Fibroblast of the aortic adventitia (primary cell): ENCODE measurements around the gene MYO1B. TPM values are rescaled to one million over a fixed set of nuclear protein-coding genes. Genes with fewer than 3 reads are reported as not detected.

ENCODE experiments used
- DNase-seq: peaks from one replicate; pipeline ENCODE4 v3.0.0-alpha.2; 2010; ENCODE audit warnings: low read depth
- H3K4me3 ChIP-seq: 2 replicates; pipeline ENCODE4 v1.5.1; 2011; ENCODE audit warnings: low read depth, mild to moderate bottlenecking, control low read depth, low read length, moderate library complexity
- total RNA-seq: library from RNA; depleted of rRNA; stranded (reverse); fragments of >200 nt; gene quantifications from 2 replicates; pipeline ENCODE4 v1.2.3, GENCODE V29; 2012; ENCODE audit warnings: low replicate concordance
- TF ChIP-seq, protein P1 (sequence below): IDR thresholded peaks from 2 replicates; pipeline ENCODE4 v1.5.1; 2011; ENCODE audit warnings: mild to moderate bottlenecking, low read length, control low read depth, inconsistent platforms; ENCODE audit not compliant: insufficient read depth

Gene MYO1B
- total RNA-seq, 1 donor, result 103 TPM

DNA sequence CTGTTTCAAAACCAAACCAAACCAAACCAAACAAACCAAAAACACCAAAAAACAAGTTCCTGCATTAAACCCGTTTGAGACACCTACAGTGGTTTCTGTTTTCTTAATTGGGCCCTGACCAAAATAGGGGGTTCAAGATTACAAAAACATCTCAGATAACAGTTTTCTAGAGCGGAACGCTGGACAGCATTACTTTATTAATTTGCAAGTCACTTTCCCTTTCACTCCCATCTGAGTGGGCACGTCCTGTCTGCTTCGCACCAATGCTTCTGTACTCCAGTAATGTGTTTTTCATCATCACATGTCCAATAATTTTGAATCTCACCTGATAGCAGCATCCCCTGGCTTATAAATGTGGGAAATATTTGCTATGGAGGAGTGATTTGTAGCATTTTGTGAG is 11.7 kb upstream of the MYO1B start:
- no peak overlapping the region for H3K4me3 ChIP-seq
- TF ChIP-seq, protein P1, sequence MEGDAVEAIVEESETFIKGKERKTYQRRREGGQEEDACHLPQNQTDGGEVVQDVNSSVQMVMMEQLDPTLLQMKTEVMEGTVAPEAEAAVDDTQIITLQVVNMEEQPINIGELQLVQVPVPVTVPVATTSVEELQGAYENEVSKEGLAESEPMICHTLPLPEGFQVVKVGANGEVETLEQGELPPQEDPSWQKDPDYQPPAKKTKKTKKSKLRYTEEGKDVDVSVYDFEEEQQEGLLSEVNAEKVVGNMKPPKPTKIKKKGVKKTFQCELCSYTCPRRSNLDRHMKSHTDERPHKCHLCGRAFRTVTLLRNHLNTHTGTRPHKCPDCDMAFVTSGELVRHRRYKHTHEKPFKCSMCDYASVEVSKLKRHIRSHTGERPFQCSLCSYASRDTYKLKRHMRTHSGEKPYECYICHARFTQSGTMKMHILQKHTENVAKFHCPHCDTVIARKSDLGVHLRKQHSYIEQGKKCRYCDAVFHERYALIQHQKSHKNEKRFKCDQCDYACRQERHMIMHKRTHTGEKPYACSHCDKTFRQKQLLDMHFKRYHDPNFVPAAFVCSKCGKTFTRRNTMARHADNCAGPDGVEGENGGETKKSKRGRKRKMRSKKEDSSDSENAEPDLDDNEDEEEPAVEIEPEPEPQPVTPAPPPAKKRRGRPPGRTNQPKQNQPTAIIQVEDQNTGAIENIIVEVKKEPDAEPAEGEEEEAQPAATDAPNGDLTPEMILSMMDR, result no peak
- DNase-seq, result no peak

DNA sequence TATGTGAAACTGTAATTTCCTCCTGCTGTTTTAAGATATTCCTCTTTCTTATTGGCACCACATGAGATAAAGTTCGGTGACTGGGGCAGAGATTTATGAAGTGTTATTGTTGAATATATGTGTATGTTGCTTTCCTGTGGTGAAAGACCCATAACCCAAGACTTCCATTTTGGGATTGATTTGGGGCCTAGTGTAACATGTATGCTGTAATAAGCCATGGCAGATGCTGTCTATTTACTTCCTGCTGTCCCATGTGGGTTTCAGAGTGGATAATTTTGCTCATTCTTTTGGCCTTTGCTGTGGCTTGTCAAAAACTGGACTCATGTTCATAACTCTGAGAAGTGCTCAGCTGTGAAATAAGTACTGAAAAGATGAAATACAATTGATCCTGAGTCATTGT is 10.8 kb upstream of the MYO1B start:
- TF ChIP-seq, protein P1, result no peak
- no peak overlapping the region for H3K4me3 ChIP-seq
- no peak for DNase-seq

DNA sequence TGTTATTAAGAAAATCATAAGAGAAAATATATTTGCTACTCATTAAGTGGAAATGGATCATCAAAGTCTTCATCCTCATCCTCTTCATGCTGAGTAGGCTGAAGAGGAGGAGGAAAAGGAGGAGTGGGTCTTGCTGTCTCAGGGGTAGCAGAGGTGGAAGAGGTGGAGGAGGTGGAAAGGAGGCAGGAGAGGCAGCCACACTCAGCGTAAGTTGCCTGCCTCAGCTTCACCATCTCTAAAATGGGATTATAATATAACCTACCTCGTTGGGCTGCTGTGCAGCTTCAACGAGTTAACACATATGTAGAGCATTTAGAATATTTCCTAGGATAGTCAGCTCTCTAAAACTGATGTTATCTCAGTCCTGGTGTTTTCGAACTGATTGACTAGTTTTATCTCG is 4.3 kb upstream of the MYO1B start:
- TF ChIP-seq, protein P1, result no peak
- DNase-seq, result no peak
- no peak overlapping the region for H3K4me3 ChIP-seq

DNA sequence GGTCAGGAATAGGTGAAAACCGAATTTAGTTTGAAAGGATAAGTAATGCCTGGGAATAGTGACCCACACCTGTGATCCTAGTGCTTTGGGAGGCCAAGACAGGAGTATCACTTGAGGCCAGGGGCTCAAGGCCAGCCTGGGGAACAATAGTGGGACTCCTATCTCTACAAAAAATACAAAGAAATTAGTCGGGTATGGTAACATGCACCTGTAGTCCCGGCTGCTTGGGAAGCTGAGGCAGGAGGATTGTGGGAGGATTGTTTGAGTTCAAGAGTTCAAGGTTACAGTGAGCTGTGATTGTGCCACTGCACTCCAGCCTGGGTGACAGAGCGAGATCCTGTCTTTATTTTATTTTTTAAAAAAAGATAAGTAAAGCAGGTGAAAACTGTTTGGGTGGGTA is 3.8 kb upstream of the MYO1B start:
- TF ChIP-seq, protein P1, result no peak
- no peak overlapping the region for H3K4me3 ChIP-seq
- no peak for DNase-seq

DNA sequence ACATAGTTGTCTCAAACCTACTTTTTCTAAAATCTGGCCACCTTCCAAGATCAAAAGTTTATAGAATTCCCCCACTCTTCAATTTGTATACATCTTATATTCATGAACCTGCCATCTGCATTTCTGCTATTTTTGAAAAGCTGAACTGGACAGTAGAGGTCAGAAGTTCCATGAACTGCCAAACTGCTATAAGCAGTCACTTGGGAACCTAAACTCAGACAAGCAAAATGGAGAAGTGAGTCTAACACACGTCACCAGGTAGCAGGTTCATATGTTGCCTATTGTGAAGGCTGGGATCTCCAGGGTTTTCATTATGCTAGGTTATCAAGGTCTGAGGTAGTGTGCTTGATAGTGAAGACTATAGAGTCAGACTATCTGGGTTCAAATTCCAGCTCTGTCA is 2.0 kb upstream of the MYO1B start:
- TF ChIP-seq, protein P1, result no peak
- no peak for DNase-seq
- no peak overlapping the region for H3K4me3 ChIP-seq

DNA sequence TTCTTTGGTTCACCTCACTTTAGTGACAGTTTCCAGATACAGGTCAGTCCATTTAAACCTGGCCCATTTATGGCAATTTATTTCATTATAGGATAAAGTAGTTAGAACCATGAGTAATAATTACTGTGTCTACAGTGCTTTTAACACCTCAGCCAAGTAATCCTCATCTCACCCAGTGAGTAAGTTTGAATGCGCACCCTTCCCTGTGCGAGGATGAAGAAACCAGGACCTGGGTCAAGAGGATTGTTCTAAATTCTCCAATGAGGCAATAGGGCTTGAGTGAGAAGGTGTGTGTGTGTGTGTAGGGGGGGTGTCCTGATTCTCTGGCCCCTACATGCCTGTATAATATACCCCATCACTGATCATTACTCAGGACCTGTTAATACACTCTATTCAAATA is 854 bp upstream of the MYO1B start:
- TF ChIP-seq, protein P1, result no peak
- H3K4me3 ChIP-seq, result no peak overlapping the region
- DNase-seq, result no peak

DNA sequence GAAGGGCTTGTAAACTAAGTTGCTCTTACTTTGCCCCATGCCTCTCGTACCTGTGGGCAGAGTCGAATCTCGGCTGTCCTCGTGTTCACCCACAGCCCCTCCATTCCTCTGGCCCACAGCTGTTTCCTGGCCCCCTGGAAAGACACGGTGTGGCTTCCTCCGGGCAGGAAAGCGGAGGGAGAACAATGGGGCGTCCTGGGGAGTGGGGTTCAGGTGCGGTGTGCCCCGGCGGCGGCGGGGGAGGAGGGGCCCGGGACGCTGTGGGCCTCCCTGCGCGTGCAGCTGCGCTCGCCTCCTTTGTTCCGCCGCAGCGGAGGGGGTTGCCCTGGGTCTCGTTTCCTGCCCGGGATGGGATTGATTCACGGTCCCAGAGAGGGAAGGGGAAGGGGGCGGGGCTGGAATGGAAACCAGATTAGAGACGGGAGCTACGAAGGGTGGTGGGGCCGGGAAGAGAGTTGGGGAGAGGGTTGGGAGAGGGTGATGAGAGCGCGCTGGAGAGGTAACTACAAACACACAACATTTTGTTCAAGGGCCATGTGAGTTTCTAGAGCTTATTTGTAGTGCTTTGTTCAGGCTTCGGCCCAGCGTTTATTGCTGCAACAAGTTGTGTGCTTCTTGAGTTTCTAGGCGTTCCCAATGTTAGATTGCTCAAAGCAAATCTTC is 796 bp downstream of the MYO1B start:
- H3K4me3 ChIP-seq, result peak overlapping the region; percentile 84
- DNase-seq, result peak; percentile 53
- TF ChIP-seq, protein P1, result no peak
